MM.1S (cell line): ENCODE results near the gene E4F1.

Experiments
- DNase-seq: peaks from one replicate; pipeline ENCODE4 v3.0.0-alpha.2; 2015
- H2AFZ ChIP-seq: fragments of 300-600 bp; sonication (generic); 2 replicates; pipeline ENCODE4 v1.6.0; 2016; ENCODE audit warnings: antibody characterized with exemption, low read length
- H3F3A ChIP-seq: fragments of 300-600 bp; sonication (generic); 2 replicates; pipeline ENCODE4 v1.6.1; 2016; ENCODE audit warnings: mild to moderate bottlenecking, antibody characterized with exemption, low read length, moderate library complexity, mixed read lengths; ENCODE audit not compliant: insufficient read depth
- H3K27ac ChIP-seq: fragments of 300-600 bp; sonication (generic); 2 replicates; pipeline ENCODE4 v1.5.1; 2016; ENCODE audit warnings: mild to moderate bottlenecking, low read length
- H3K27me3 ChIP-seq: fragments of 300-600 bp; sonication (generic); replicated peaks from 2 replicates; pipeline ENCODE4 v1.6.0; 2016; ENCODE audit warnings: low read length; ENCODE audit not compliant: insufficient read depth
- H3K36me3 ChIP-seq: fragments of 300-600 bp; sonication (generic); replicated peaks from 2 replicates; pipeline ENCODE4 v1.6.1; 2016; ENCODE audit warnings: mild to moderate bottlenecking, low read length, mixed read lengths; ENCODE audit not compliant: insufficient read depth
- H3K4me1 ChIP-seq: fragments of 300-600 bp; sonication (generic); 2 replicates; pipeline ENCODE4 v1.6.1; 2016; ENCODE audit warnings: low read length, mixed read lengths
- H3K4me2 ChIP-seq: fragments of 300-600 bp; sonication (generic); 2 replicates; pipeline ENCODE4 v1.6.0; 2016; ENCODE audit warnings: low read depth, low read length
- H3K4me3 ChIP-seq: fragments of 300-600 bp; sonication (generic); 2 replicates; pipeline ENCODE4 v1.5.1; 2016; ENCODE audit warnings: low read length, mixed read lengths
- H3K79me2 ChIP-seq: fragments of 300-600 bp; sonication (generic); 2 replicates; pipeline ENCODE4 v1.6.1; 2016; ENCODE audit warnings: mixed run types, low read length, mixed read lengths
- H3K9ac ChIP-seq: fragments of 300-600 bp; sonication (generic); 2 replicates; pipeline ENCODE4 v1.6.1; 2016; ENCODE audit warnings: low read length, mixed read lengths
- H3K9me2 ChIP-seq: fragments of 300-600 bp; sonication (generic); replicated peaks from 2 replicates; pipeline ENCODE4 v1.6.1; 2016; ENCODE audit warnings: mild to moderate bottlenecking, low read length, mixed read lengths; ENCODE audit not compliant: insufficient read depth
- H3K9me3 ChIP-seq: fragments of 300-600 bp; sonication (generic); replicated peaks from 2 replicates; pipeline ENCODE4 v1.6.1; 2016; ENCODE audit warnings: mild to moderate bottlenecking, low read length, mixed read lengths; ENCODE audit not compliant: insufficient read depth
- H4K20me1 ChIP-seq: fragments of 300-600 bp; sonication (generic); 2 replicates; pipeline ENCODE4 v1.6.1; 2016; ENCODE audit warnings: mild to moderate bottlenecking, low read length, moderate library complexity, mixed read lengths; ENCODE audit not compliant: insufficient read depth
- EZH2 ChIP-seq: fragments of 300-600 bp; sonication (generic); optimal IDR thresholded peaks from 2 replicates; pipeline ENCODE3; 2017; ENCODE audit warnings: low read depth, mild to moderate bottlenecking, antibody characterized with exemption, low read length, mixed read lengths
- EZH2phosphoT487 ChIP-seq: fragments of 300-600 bp; sonication (generic); IDR thresholded peaks from 2 replicates; pipeline ENCODE4 v1.6.1; 2018; ENCODE audit warnings: antibody characterized with exemption, low read length
- TF ChIP-seq, protein P1 (sequence below): fragments of 300-600 bp; sonication (generic); IDR thresholded peaks from 2 replicates; pipeline ENCODE4 v1.5.1; 2016; ENCODE audit warnings: antibody characterized with exemption, low read length, mixed read lengths

Gene E4F1

DNA sequence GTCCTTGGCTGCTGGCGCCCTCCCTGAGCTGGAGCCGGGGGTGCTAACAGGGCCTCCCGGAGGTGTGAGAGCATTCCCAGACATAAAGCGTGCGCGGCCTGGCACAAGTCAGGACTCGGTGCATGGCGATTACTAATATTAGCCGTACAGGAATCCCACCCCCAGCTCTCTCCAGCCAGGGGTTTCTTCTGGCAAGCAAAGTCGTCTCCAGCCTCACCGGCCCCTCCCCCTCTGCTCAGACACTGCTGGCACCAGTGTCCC is 32.0 kb upstream of the E4F1 start:
- Histone ChIP-seq H3K9me2 (no peaks in the 10 kb centered on the region), H3K4me2 (no peak overlapping the region), H4K20me1 (no peaks in the 10 kb centered on the region), H3F3A (no peaks in the 10 kb centered on the region), H3K9ac (no peak overlapping the region), H3K4me3 (no peak overlapping the region), H3K79me2 (no peaks in the 10 kb centered on the region), H3K27ac (no peak overlapping the region), H3K9me3 (no peaks in the 10 kb centered on the region), H3K36me3 (no peaks in the 10 kb centered on the region), H2AFZ (no peak overlapping the region), H3K4me1 (no peaks in the 10 kb centered on the region), H3K27me3 (peaks cover 84% of the 10 kb centered on the region)
- DNase-seq = no peak
- no peak for TF ChIP-seq EZH2
- TF ChIP-seq EZH2phosphoT487 = no peak
- TF ChIP-seq, protein P1, sequence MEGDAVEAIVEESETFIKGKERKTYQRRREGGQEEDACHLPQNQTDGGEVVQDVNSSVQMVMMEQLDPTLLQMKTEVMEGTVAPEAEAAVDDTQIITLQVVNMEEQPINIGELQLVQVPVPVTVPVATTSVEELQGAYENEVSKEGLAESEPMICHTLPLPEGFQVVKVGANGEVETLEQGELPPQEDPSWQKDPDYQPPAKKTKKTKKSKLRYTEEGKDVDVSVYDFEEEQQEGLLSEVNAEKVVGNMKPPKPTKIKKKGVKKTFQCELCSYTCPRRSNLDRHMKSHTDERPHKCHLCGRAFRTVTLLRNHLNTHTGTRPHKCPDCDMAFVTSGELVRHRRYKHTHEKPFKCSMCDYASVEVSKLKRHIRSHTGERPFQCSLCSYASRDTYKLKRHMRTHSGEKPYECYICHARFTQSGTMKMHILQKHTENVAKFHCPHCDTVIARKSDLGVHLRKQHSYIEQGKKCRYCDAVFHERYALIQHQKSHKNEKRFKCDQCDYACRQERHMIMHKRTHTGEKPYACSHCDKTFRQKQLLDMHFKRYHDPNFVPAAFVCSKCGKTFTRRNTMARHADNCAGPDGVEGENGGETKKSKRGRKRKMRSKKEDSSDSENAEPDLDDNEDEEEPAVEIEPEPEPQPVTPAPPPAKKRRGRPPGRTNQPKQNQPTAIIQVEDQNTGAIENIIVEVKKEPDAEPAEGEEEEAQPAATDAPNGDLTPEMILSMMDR = no peak

DNA sequence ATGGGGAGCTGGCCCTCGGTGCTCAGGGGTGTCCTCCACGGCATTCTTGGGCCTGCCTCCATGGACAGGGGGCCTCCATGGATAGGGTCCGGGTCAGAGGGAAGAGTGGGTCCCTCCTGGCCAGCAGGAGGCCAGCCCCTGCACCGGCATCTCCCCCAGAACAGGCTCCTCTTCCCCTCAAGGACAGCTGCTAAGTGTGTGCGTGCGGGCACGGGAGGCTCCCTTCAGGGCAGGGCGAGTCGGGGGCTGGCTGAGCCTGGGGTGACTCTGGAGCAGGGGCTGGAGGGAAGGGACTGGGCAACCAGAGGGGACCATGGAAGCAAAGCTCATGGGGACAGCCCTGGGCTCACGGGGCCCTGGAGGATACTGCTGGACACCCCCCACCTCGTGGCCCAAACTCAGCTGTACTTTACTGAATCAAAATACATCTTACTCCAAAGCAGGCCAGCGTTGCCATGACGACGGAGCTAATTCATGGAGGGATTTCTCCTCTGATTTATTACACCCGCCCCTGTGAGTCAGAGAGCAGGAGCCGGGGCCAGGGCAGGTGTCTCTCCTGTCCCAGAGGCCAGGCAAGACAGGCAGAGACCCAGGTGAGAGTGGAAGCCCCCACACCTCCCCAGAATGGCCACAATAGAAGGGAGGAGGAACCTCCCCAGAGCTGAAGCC is 29.1 kb upstream of the E4F1 start:
- Histone ChIP-seq H4K20me1 (no peaks in the 10 kb centered on the region), H3K36me3 (no peaks in the 10 kb centered on the region), H3K9me3 (no peaks in the 10 kb centered on the region), H3K27ac (no peak overlapping the region), H3K4me1 (no peaks in the 10 kb centered on the region), H3F3A (no peaks in the 10 kb centered on the region), H3K9me2 (no peaks in the 10 kb centered on the region), H3K9ac (no peak overlapping the region), H3K4me3 (no peak overlapping the region), H3K4me2 (no peak overlapping the region), H3K27me3 (peaks cover 84% of the 10 kb centered on the region), H3K79me2 (no peaks in the 10 kb centered on the region), H2AFZ (no peak overlapping the region)
- DNase-seq = no peak
- TF ChIP-seq EZH2phosphoT487 = no peak
- TF ChIP-seq, protein P1 = no peak
- TF ChIP-seq EZH2 = no peak

DNA sequence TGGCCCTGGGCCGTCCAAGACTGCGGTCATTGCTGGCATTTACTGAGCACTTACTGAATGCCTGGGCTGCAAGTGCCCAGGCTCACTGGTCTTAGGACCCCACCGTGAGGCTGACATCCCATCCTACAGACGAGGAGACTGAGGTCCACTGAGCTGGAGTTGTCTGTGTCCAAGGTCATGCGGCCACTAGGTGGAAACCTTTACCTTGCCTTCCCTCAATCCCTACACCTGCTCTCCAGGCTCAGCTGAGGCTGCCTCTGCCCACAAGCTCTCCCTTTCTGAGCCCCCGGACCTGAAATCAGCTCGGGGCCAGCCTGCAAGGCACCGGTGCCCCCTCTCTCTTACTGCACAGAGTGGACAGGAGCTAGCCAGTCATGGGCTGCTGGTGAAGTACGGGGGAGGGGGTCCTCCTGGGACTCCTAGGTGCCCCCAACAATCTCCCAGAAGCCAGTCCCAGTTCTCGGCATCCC is 28.5 kb upstream of the E4F1 start:
- Histone ChIP-seq H4K20me1 (no peaks in the 10 kb centered on the region), H3K27ac (no peak overlapping the region), H3K4me1 (no peaks in the 10 kb centered on the region), H3K36me3 (no peaks in the 10 kb centered on the region), H3K4me2 (no peak overlapping the region), H3F3A (no peaks in the 10 kb centered on the region), H3K4me3 (no peak overlapping the region), H3K9ac (no peak overlapping the region), H2AFZ (no peak overlapping the region), H3K9me2 (no peaks in the 10 kb centered on the region), H3K79me2 (no peaks in the 10 kb centered on the region), H3K27me3 (peaks cover 90% of the 10 kb centered on the region), H3K9me3 (no peaks in the 10 kb centered on the region)
- DNase-seq = peak; percentile 53
- TF ChIP-seq, protein P1 = peak; percentile 62
- no peak for TF ChIP-seq EZH2
